Measurements from ENCODE around the gene ALOX15. TPM values are rescaled to one million over a fixed set of nuclear protein-coding genes. Genes with fewer than 3 reads are reported as not detected.
"Not testable (repeated sequence)": the region's sequence is repeated elsewhere in the genome, so short reads cannot be mapped to it uniquely, and the experiment has no call there.

ALOX15 gene
- total RNA-seq, 1 donor from 2014 or later = not detected

DNA sequence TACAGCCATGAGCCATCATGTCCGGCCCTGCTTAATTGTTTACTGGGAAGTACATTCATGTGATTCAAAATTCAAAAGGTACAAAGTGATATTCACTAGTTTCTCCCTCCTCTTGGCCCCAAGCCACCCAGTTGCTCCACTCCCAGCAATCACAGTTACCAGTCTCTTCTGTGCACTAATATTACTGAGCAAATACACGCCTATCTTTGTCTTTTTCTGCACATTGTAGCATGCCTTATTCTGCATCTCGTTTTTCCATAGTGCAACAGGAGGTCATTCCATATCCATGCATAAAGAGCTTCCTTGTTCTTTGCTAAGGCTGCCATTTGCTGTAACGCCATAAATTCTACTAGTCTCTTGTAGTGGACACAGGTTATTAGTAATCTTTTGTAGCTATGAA lies 2.2 kb upstream of the ALOX15 start:
- FAIRE-seq = no peak
- DNase-seq (ENCODE audit: low read depth) = peak; percentile 27
- peaks cover 18% of the 10 kb centered on the region for H3K27me3 ChIP-seq (ENCODE audit: control insufficient read depth, insufficient read depth, low read length)
- TF ChIP-seq, protein P1, sequence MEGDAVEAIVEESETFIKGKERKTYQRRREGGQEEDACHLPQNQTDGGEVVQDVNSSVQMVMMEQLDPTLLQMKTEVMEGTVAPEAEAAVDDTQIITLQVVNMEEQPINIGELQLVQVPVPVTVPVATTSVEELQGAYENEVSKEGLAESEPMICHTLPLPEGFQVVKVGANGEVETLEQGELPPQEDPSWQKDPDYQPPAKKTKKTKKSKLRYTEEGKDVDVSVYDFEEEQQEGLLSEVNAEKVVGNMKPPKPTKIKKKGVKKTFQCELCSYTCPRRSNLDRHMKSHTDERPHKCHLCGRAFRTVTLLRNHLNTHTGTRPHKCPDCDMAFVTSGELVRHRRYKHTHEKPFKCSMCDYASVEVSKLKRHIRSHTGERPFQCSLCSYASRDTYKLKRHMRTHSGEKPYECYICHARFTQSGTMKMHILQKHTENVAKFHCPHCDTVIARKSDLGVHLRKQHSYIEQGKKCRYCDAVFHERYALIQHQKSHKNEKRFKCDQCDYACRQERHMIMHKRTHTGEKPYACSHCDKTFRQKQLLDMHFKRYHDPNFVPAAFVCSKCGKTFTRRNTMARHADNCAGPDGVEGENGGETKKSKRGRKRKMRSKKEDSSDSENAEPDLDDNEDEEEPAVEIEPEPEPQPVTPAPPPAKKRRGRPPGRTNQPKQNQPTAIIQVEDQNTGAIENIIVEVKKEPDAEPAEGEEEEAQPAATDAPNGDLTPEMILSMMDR (IDR thresholded peaks at IDR 0.05; ENCODE audit: insufficient read depth, low read length, severe bottlenecking) = no peak
- no peaks in the 10 kb centered on the region for H3K36me3 ChIP-seq (ENCODE audit: control insufficient read depth, insufficient read depth, low read length)
- H3K4me3 ChIP-seq (ENCODE audit: low read depth, low read length) = no peak overlapping the region

DNA sequence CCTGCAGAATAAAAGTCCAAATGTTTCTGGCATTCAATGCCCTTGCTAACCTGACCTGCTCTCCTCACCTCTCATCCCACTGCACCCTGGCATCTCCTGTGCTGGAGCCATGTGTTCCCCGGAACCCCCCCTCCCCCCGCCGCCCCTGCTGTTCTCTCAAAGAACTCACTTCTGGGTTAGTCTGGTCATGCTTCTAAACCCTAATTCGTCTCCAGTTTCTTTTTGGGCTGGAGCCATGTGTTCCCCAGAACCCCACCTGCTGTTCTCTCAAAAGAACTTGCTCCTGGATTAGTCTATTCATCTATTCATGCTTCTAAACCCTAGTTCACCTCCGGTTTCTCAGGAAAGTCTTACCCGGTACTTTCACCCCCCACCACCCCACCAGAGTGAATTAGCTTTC lies 808 bp upstream of the ALOX15 start:
- no peaks in the 10 kb centered on the region for H3K36me3 ChIP-seq (ENCODE audit: control insufficient read depth, insufficient read depth, low read length)
- H3K27me3 ChIP-seq (ENCODE audit: control insufficient read depth, insufficient read depth, low read length) = peaks cover 21% of the 10 kb centered on the region
- FAIRE-seq (no peak), DNase-seq (ENCODE audit: low read depth) (no peak)
- TF ChIP-seq, protein P1 (IDR thresholded peaks at IDR 0.05; ENCODE audit: insufficient read depth, low read length, severe bottlenecking) = no peak
- no peak overlapping the region for H3K4me3 ChIP-seq (ENCODE audit: low read depth, low read length)

DNA sequence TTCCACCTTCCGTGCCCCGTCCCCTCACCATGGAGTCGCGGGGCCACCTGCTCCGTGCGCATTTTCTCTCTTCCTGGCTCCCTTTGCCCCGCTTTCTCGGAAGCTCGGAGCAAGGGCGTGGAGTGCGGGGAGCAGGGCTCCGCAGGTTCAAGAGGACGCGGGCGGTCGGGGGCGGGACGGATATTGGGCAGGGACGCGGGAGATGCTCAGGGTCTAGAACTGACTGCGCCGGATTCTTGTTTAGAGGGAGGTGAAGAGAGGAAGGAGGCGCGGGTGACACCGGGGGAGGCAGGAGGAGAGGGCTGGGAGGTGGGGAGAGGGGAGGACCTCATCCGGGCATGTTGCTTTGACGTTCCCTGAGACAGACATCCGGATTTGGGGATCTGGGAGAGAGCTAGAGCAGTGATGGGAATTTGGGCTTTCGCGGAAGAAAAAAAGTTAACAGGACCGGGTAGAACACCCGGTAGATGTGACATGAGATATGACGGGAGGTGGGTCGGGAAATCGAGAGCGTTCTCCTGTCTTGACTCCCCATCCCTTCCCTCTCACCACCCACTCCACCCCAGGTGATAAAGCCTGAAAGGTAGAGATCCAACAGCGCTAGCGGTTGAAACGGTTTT lies 799 bp downstream of the ALOX15 start:
- DNase-seq (ENCODE audit: low read depth); FAIRE-seq; H3K36me3 ChIP-seq (ENCODE audit: control insufficient read depth, insufficient read depth, low read length): not testable (repeated sequence)
- Histone ChIP-seq H3K27me3 (ENCODE audit: control insufficient read depth, insufficient read depth, low read length) (peaks cover 29% of the 10 kb centered on the region), H3K4me3 (ENCODE audit: low read depth, low read length) (peak overlapping the region; percentile 17)

DNA sequence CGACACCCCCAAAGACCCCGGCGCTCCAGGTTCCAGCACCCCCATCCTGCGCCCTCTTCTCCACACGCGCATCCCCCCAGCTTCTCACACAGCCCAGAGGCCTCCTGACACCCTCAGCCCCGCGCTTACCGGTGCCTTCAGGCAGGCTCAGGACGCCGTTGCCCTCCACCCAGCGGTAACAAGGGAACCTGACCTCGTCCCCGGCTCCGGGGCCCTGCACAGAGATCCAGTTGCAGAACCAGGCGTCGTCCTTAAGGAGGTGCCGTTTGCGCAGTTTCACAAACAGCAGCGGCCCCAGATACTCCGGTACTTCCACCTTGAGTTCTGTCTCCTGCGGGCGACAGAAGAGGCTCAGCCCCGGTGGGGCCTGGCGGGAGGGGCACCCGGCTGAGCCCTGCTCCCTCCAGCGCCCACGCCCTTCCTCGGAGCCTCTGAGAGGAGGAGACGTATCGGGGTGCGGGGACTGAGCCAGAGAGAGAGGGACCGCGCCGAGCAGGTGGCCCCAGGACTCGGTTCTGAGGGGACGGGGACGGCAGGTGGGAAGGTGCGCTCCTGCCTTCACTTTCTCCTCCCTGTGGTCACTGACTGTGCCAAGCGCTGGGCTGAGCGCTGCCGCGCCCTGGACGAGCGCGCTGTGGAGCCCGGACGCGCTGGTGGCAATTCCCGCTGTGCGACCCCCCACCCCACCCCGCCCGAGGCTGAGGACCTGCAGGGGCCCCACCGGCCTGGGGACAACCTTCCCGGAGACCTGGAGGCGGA lies 2.0 kb downstream of the ALOX15 start:
- Histone ChIP-seq H3K4me3 (ENCODE audit: low read depth, low read length) (peak overlapping the region; percentile 26), H3K27me3 (ENCODE audit: control insufficient read depth, insufficient read depth, low read length) (peaks cover 33% of the 10 kb centered on the region)
- DNase-seq (ENCODE audit: low read depth) = peak; percentile 13

DNA sequence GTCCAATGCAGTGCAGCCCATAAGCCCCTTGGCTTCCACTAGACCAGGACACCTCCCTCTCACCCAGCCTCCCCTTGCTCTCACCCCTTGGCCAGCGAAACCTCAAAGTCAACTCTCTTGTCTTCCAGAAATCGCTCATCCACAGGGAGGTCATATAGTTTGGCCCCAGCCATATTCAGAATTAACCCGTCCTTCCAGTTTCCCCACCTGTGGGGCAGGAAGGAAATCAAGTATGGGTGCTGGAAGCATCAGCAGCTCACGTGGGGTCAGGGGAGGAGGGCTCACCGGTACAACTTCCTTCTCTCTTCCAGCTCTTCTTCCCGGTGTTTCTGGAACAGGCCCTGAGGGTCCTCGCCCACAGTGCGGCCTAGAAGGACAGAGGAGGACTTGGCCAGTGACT lies 2.7 kb downstream of the ALOX15 start:
- FAIRE-seq = peak; percentile 68
- DNase-seq (ENCODE audit: low read depth); H3K4me3 ChIP-seq (ENCODE audit: low read depth, low read length); H3K36me3 ChIP-seq (ENCODE audit: control insufficient read depth, insufficient read depth, low read length): not testable (repeated sequence)
- H3K27me3 ChIP-seq (ENCODE audit: control insufficient read depth, insufficient read depth, low read length) = peaks cover 33% of the 10 kb centered on the region

More for the DNA sequence above, 2.0 kb downstream of the ALOX15 start:
- not testable (repeated sequence) for H3K36me3 ChIP-seq (ENCODE audit: control insufficient read depth, insufficient read depth, low read length); FAIRE-seq

DNA sequence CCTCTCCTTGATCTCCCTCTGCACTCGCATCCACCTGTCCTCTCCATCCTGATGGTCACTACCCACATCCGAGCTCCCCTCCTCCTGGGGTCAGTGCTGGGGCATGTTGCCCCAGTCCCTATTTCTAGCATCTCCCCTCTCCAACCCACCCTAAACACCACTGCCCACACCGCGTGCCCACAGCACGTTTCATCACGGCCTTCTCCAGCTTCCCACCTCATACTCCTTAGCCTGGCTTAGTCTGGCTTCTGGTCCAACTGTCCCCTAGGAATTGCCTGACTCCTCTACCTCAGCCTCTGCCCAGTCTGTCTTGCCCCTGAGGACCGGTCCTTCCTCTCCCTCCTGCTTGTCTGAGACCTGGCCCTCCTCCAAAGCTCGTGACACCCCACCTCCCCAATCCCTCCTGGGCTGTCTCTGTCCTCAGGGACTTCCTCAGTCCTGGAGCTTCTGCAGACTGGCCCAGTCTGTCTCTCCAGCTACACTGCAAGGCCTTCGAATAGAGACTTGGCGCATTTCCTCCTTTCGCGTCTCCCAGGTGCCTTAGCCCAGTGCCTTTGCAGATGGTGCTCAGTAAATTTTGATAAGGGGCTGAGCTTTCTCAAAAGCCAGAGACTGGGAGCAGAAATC lies 4.9 kb downstream of the ALOX15 start:
- Histone ChIP-seq H3K36me3 (ENCODE audit: control insufficient read depth, insufficient read depth, low read length) (no peaks in the 10 kb centered on the region), H3K4me3 (ENCODE audit: low read depth, low read length) (no peak overlapping the region), H3K27me3 (ENCODE audit: control insufficient read depth, insufficient read depth, low read length) (peaks cover 24% of the 10 kb centered on the region)
- DNase-seq (ENCODE audit: low read depth) (no peak), FAIRE-seq (no peak)
- TF ChIP-seq, protein P1 (IDR thresholded peaks at IDR 0.05; ENCODE audit: insufficient read depth, low read length, severe bottlenecking) = no peak

DNA sequence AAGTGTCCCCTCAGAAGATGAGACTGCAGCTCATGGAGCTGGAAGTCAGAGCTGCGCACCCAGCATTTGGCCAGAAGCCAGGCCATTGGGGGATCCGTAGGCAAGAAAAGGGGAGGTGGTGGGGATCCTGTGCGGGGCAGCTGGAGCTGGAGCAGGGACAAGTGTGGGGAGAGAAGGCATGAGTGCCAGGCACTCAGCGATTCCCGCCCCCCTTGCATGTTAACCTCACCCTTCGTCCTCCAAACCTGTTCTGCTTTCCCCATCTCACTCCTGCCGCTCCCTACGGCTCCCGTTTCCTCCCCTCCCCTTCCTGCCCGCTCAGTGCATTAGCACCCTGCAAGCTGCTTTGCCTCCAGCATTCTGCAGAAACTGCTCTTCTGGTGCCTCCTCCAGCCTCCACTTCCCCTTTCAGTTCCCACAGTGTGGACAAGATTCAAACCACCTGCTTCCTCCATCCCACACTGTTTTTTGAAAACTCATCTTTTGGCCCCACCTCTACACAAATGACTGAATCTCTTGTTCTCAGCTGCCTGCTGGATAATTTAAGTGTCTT lies 5.6 kb downstream of the ALOX15 start:
- DNase-seq (ENCODE audit: low read depth) (no peak), FAIRE-seq (peak; percentile 55)
- peaks cover 18% of the 10 kb centered on the region for H3K27me3 ChIP-seq (ENCODE audit: control insufficient read depth, insufficient read depth, low read length)
- TF ChIP-seq, protein P1 (IDR thresholded peaks at IDR 0.05; ENCODE audit: insufficient read depth, low read length, severe bottlenecking) = no peak
- no peaks in the 10 kb centered on the region for H3K36me3 ChIP-seq (ENCODE audit: control insufficient read depth, insufficient read depth, low read length)
- no peak overlapping the region for H3K4me3 ChIP-seq (ENCODE audit: low read depth, low read length)
